MM.1S (cell line): ENCODE results near the gene SERPINB6.

ENCODE experiments used
- CTCF ChIP-seq: fragments of 300-600 bp; sonication (generic); IDR thresholded peaks from 2 replicates; pipeline ENCODE4 v1.5.1; 2016; ENCODE audit warnings: antibody characterized with exemption, low read length, mixed read lengths
- EZH2 ChIP-seq: fragments of 300-600 bp; sonication (generic); optimal IDR thresholded peaks from 2 replicates; pipeline ENCODE3; 2017; ENCODE audit warnings: low read depth, mild to moderate bottlenecking, antibody characterized with exemption, low read length, mixed read lengths
- EZH2phosphoT487 ChIP-seq: fragments of 300-600 bp; sonication (generic); IDR thresholded peaks from 2 replicates; pipeline ENCODE4 v1.6.1; 2018; ENCODE audit warnings: antibody characterized with exemption, low read length

GRCh38 chr6:2970034-2970685, 1.2 kb downstream of the SERPINB6 start:
- TF ChIP-seq CTCF = no peak
- TF ChIP-seq EZH2phosphoT487 = no peak
- TF ChIP-seq EZH2 = no peak
